ENCODE data around the gene PHF21B. TPM values are rescaled to one million over a fixed set of nuclear protein-coding genes. Genes with fewer than 3 reads are reported as not detected.
A peak's percentile ranks its signal among the peaks of the same experiment; 100 is the strongest.

Gene PHF21B
- total RNA-seq, 1 experiment from 2014 or later: not detected

- Mint-ChIP-seq H3K4me3 (ENCODE audit: low read depth, unreplicated experiment) (no peak overlapping the region), H3K9me3 (ENCODE audit: low read depth, unreplicated experiment) (peaks cover 2% of the 10 kb centered on the region), H3K4me1 (ENCODE audit: low read depth, unreplicated experiment) (no peaks in the 10 kb centered on the region), H3K36me3 (ENCODE audit: insufficient read depth, unreplicated experiment) (no peaks in the 10 kb centered on the region), H3K27ac (ENCODE audit: unreplicated experiment) (no peak overlapping the region), H3K27me3 (ENCODE audit: unreplicated experiment) (peaks cover 97% of the 10 kb centered on the region)
- intact Hi-C loops (cut with micrococcal nuclease; ENCODE audit: unreplicated experiment): no loop called here
- no TSS peak for BruUV-seq (replicated peaks)
- no peak for DNase-seq
- CTCF ChIA-PET: no interaction called here
- TF ChIP-seq CTCF (IDR thresholded peaks at IDR 0.05; ENCODE audit: unreplicated experiment): no peak
These were observed 94.4 kb downstream of the PHF21B start for GRCh38 chr22:44915441-44915840.

GRCh38 chr22:44914026-44914721, 95.6 kb downstream of the PHF21B start:
- no peak for TF ChIP-seq CTCF (IDR thresholded peaks at IDR 0.05; ENCODE audit: unreplicated experiment)
- H3K27me3 Mint-ChIP-seq (ENCODE audit: unreplicated experiment): peaks cover 97% of the 10 kb centered on the region
- no peaks in the 10 kb centered on the region for H3K36me3 Mint-ChIP-seq (ENCODE audit: insufficient read depth, unreplicated experiment)
- peaks cover 3% of the 10 kb centered on the region for H3K9me3 Mint-ChIP-seq (ENCODE audit: low read depth, unreplicated experiment)
- CTCF ChIA-PET: interaction anchor here (0.6 kb wide), 1 partner anchor 80 kb away, joined by 7 read pairs; no protein-coding TSS in a partner anchor
- DNase-seq: no peak
- intact Hi-C loops (cut with micrococcal nuclease; ENCODE audit: unreplicated experiment): no loop called here
- H3K4me1 Mint-ChIP-seq (ENCODE audit: low read depth, unreplicated experiment): no peaks in the 10 kb centered on the region
- no TSS peak for BruUV-seq (replicated peaks)
- H3K27ac Mint-ChIP-seq (ENCODE audit: unreplicated experiment): no peak overlapping the region
- no peak overlapping the region for H3K4me3 Mint-ChIP-seq (ENCODE audit: low read depth, unreplicated experiment)

- intact Hi-C loops (cut with micrococcal nuclease; ENCODE audit: unreplicated experiment): no loop called here
- Mint-ChIP-seq H3K27ac (ENCODE audit: unreplicated experiment) (no peak overlapping the region), H3K36me3 (ENCODE audit: insufficient read depth, unreplicated experiment) (no peaks in the 10 kb centered on the region), H3K4me1 (ENCODE audit: low read depth, unreplicated experiment) (no peaks in the 10 kb centered on the region), H3K9me3 (ENCODE audit: low read depth, unreplicated experiment) (peaks cover 3% of the 10 kb centered on the region), H3K27me3 (ENCODE audit: unreplicated experiment) (peaks cover 90% of the 10 kb centered on the region), H3K4me3 (ENCODE audit: low read depth, unreplicated experiment) (no peak overlapping the region)
- DNase-seq: no peak
- peak; percentile 22 for TF ChIP-seq CTCF (IDR thresholded peaks at IDR 0.05; ENCODE audit: unreplicated experiment)
- CTCF ChIA-PET: interaction anchor here (0.6 kb wide), 1 partner anchor 79 kb away, joined by 7 read pairs; no protein-coding TSS in a partner anchor
- no TSS peak for BruUV-seq (replicated peaks)
These were observed 96.4 kb downstream of the PHF21B start for GRCh38 chr22:44913198-44913983.

GRCh38 chr22:44909241-44909640, 100.6 kb downstream of the PHF21B start:
- Mint-ChIP-seq H3K27me3 (ENCODE audit: unreplicated experiment) (peaks cover 73% of the 10 kb centered on the region), H3K9me3 (ENCODE audit: low read depth, unreplicated experiment) (peaks cover 3% of the 10 kb centered on the region), H3K36me3 (ENCODE audit: insufficient read depth, unreplicated experiment) (no peaks in the 10 kb centered on the region), H3K4me3 (ENCODE audit: low read depth, unreplicated experiment) (no peak overlapping the region), H3K4me1 (ENCODE audit: low read depth, unreplicated experiment) (no peaks in the 10 kb centered on the region), H3K27ac (ENCODE audit: unreplicated experiment) (no peak overlapping the region)
- intact Hi-C loops (cut with micrococcal nuclease; ENCODE audit: unreplicated experiment): no loop called here
- CTCF ChIA-PET: interaction anchor here (0.6 to 1.0 kb wide), 2 partner anchors 9 to 902 kb away, joined by 3 to 7 read pairs; no protein-coding TSS in a partner anchor
- no TSS peak for BruUV-seq (replicated peaks)
- DNase-seq: no peak
- TF ChIP-seq CTCF (IDR thresholded peaks at IDR 0.05; ENCODE audit: unreplicated experiment): no peak

All from Calu3 (cell line).